Measurements from ENCODE around the gene ARSB.
A peak's percentile ranks its signal among the peaks of the same experiment; 100 is the strongest.

Gene ARSB

GRCh38 chr5:78985116-78985724, at the start of gene ARSB:
Gene ARSB (minus strand): TSS chr5:78985310. CDS start chr5:78985248, 62 bp downstream.
- DNase-seq: peak; percentile 65

- no peak for DNase-seq
Measured at GRCh38 chr5:79032782-79033181, 47.7 kb upstream of the ARSB start.

GRCh38 chr5:79032031-79032695, 47.1 kb upstream of the ARSB start:
- no peak for DNase-seq

GRCh38 chr5:79031485-79031867, 46.4 kb upstream of the ARSB start:
- DNase-seq: no peak

- no peak for DNase-seq
Measured at GRCh38 chr5:79030663-79031484, 45.8 kb upstream of the ARSB start.

GRCh38 chr5:79025054-79025472, 40.0 kb upstream of the ARSB start:
- DNase-seq: peak; percentile 41

GRCh38 chr5:79023947-79024346, 38.8 kb upstream of the ARSB start:
- DNase-seq: no peak

GRCh38 chr5:79023348-79023747, 38.2 kb upstream of the ARSB start:
- no peak for DNase-seq

- no peak for DNase-seq
Measured at GRCh38 chr5:79022771-79023170, 37.7 kb upstream of the ARSB start.

GRCh38 chr5:79021753-79022152, 36.6 kb upstream of the ARSB start:
- DNase-seq: no peak

- peak; percentile 33 for DNase-seq
Measured at GRCh38 chr5:79020861-79021561, 35.9 kb upstream of the ARSB start.

- no peak for DNase-seq
Measured at GRCh38 chr5:79014631-79015030, 29.5 kb upstream of the ARSB start.

- no peak for DNase-seq
Measured at GRCh38 chr5:79011869-79012268, 26.8 kb upstream of the ARSB start.

- DNase-seq: no peak
Measured at GRCh38 chr5:79011219-79011836, 26.2 kb upstream of the ARSB start.

- no peak for DNase-seq
Measured at GRCh38 chr5:79008362-79008761, 23.3 kb upstream of the ARSB start.

GRCh38 chr5:79007872-79008271, 22.8 kb upstream of the ARSB start:
- no peak for DNase-seq

- no peak for DNase-seq
Measured at GRCh38 chr5:79005936-79006631, 21.0 kb upstream of the ARSB start.

GRCh38 chr5:79005151-79005550, 20.0 kb upstream of the ARSB start:
- no peak for DNase-seq

GRCh38 chr5:79002374-79002773, 17.3 kb upstream of the ARSB start:
- no peak for DNase-seq

- no peak for DNase-seq
Measured at GRCh38 chr5:79001471-79001870, 16.4 kb upstream of the ARSB start.

GRCh38 chr5:78997090-78997489, 12.0 kb upstream of the ARSB start:
- DNase-seq: no peak

GRCh38 chr5:78995521-78996007, 10.5 kb upstream of the ARSB start:
- no peak for DNase-seq
